Glutamatergic neuron (in vitro differentiated cells): ENCODE data around the gene DEFB131A. TPM values are rescaled to one million over a fixed set of nuclear protein-coding genes. Genes with fewer than 3 reads are reported as not detected.
A peak's percentile ranks its signal among the peaks of the same experiment; 100 is the strongest.
"Not testable (repeated sequence)": the region's sequence is repeated elsewhere in the genome, so short reads cannot be mapped to it uniquely, and the experiment has no call there.

Source experiments
- DNase-seq: peaks from one replicate; pipeline ENCODE4 v3.0.0; 2022
- H3K27ac Mint-ChIP-seq: one replicate; pipeline ENCODE4 v1.8.0; 2020; ENCODE audit warnings: mild to moderate bottlenecking, mixed read lengths, inconsistent platforms; ENCODE audit not compliant: unreplicated experiment
- H3K27me3 Mint-ChIP-seq: one replicate; pipeline ENCODE4 v1.8.0; 2020; ENCODE audit warnings: mild to moderate bottlenecking, moderate library complexity, mixed read lengths, inconsistent platforms; ENCODE audit not compliant: unreplicated experiment
- H3K36me3 Mint-ChIP-seq: one replicate; pipeline ENCODE4 v1.8.0; 2020; ENCODE audit warnings: mild to moderate bottlenecking, mixed read lengths, inconsistent platforms; ENCODE audit not compliant: unreplicated experiment
- H3K4me1 Mint-ChIP-seq: one replicate; pipeline ENCODE4 v1.8.0; 2020; ENCODE audit warnings: mild to moderate bottlenecking, low read depth, mixed read lengths, inconsistent platforms; ENCODE audit not compliant: unreplicated experiment
- H3K4me3 Mint-ChIP-seq: one replicate; pipeline ENCODE4 v1.8.0; 2020; ENCODE audit warnings: mild to moderate bottlenecking, mixed read lengths, inconsistent platforms; ENCODE audit not compliant: unreplicated experiment
- H3K9me3 Mint-ChIP-seq: one replicate; pipeline ENCODE4 v1.8.0; 2020; ENCODE audit warnings: mild to moderate bottlenecking, moderate library complexity, mixed read lengths, inconsistent platforms; ENCODE audit not compliant: unreplicated experiment
- CTCF ChIP-seq: fragments of 200-600 bp; sonication (generic); IDR thresholded peaks from one replicate; pipeline ENCODE4 v1.5.0; 2021; ENCODE audit not compliant: partially characterized antibody, unreplicated experiment
- total RNA-seq: library from RNA; stranded (reverse); fragmentation: NEBNext Ultra II Directional; extraction: Animal tissue kit (Norgen Biotek cat#: 25700); gene quantifications from one replicate; pipeline ENCODE4 v1.2.1, GENCODE V29; 2021; ENCODE audit not compliant: unreplicated experiment

Gene DEFB131A
- total RNA-seq, 1 donor from 2014 or later: not detected

- H3K4me3 Mint-ChIP-seq, H3K9me3 Mint-ChIP-seq, H3K27me3 Mint-ChIP-seq, H3K4me1 Mint-ChIP-seq, H3K36me3 Mint-ChIP-seq, H3K27ac Mint-ChIP-seq: not testable (repeated sequence)
- TF ChIP-seq CTCF: peak; percentile 68
- peak; percentile 94 for DNase-seq
These were observed 51.2 kb downstream of the DEFB131A start for GRCh38 chr4:9495443-9495842.

- not testable (repeated sequence) for H3K4me1 Mint-ChIP-seq, DNase-seq, H3K27ac Mint-ChIP-seq, H3K4me3 Mint-ChIP-seq, H3K9me3 Mint-ChIP-seq, H3K27me3 Mint-ChIP-seq, H3K36me3 Mint-ChIP-seq
These were observed 53.6 kb downstream of the DEFB131A start for GRCh38 chr4:9497575-9498467.

GRCh38 chr4:9498468-9499040 is 54.3 kb downstream of the DEFB131A start:
- DNase-seq, H3K4me3 Mint-ChIP-seq, H3K27me3 Mint-ChIP-seq: not testable (repeated sequence)

GRCh38 chr4:9499974-9500487 is 55.8 kb downstream of the DEFB131A start:
- not testable (repeated sequence) for H3K36me3 Mint-ChIP-seq, H3K27me3 Mint-ChIP-seq, H3K9me3 Mint-ChIP-seq, H3K4me1 Mint-ChIP-seq, H3K4me3 Mint-ChIP-seq, H3K27ac Mint-ChIP-seq, DNase-seq

More at GRCh38 chr4:9498468-9499040, 54.3 kb downstream of the DEFB131A start:
- not testable (repeated sequence) for H3K9me3 Mint-ChIP-seq, H3K36me3 Mint-ChIP-seq, H3K4me1 Mint-ChIP-seq, H3K27ac Mint-ChIP-seq

Other genes with a start within 250 kb of the DEFB131A start
- gene USP17L10, start 233.8 kb upstream of the DEFB131A start, total RNA-seq: not detected
- gene USP17L11, start 229.0 kb upstream of the DEFB131A start, total RNA-seq: 0.42 TPM
- gene USP17L12, start 224.3 kb upstream of the DEFB131A start, total RNA-seq: not detected
- not detected for gene USP17L13, start 219.5 kb upstream of the DEFB131A start, total RNA-seq
- gene USP17L15, start 210.0 kb upstream of the DEFB131A start, total RNA-seq: not detected
- gene USP17L17, start 200.5 kb upstream of the DEFB131A start, total RNA-seq: not detected
- gene USP17L18, start 195.8 kb upstream of the DEFB131A start, total RNA-seq: not detected
- gene USP17L19, start 191.0 kb upstream of the DEFB131A start, total RNA-seq: not detected
- not detected for gene USP17L20, start 186.3 kb upstream of the DEFB131A start, total RNA-seq
- gene USP17L21, start 181.5 kb upstream of the DEFB131A start, total RNA-seq: not detected
- not detected for gene USP17L22, start 176.8 kb upstream of the DEFB131A start, total RNA-seq
- gene USP17L24, start 119.2 kb upstream of the DEFB131A start, total RNA-seq: not detected
- gene USP17L25, start 114.5 kb upstream of the DEFB131A start, total RNA-seq: not detected
- not detected for gene USP17L26, start 109.8 kb upstream of the DEFB131A start, total RNA-seq
- gene USP17L5, start 105.0 kb upstream of the DEFB131A start, total RNA-seq: not detected
- gene USP17L27, start 100.3 kb upstream of the DEFB131A start, total RNA-seq: not detected
- not detected for gene USP17L28, start 95.5 kb upstream of the DEFB131A start, total RNA-seq
- not detected for gene USP17L29, start 90.8 kb upstream of the DEFB131A start, total RNA-seq
- gene USP17L30, start 81.3 kb upstream of the DEFB131A start, total RNA-seq: not detected